DOHH2 (cell line): ENCODE measurements around the gene ZNF653.

Experiments used
- CTCF ChIP-seq: fragments of 200-600 bp; sonication (generic); IDR thresholded peaks from one replicate; pipeline ENCODE4 v1.5.1; 2014; ENCODE audit warnings: antibody characterized with exemption, mild to moderate bottlenecking, low read depth, low read length; ENCODE audit not compliant: poor library complexity, severe bottlenecking
- EZH2phosphoT487 ChIP-seq: fragments of 200-600 bp; sonication (generic); IDR thresholded peaks from 2 replicates; pipeline ENCODE4 v1.6.1; 2017; ENCODE audit warnings: borderline replicate concordance, mild to moderate bottlenecking, antibody characterized with exemption, low read length, moderate library complexity, mixed read lengths

GRCh38 chr19:11483366-11484111, 22.1 kb downstream of the ZNF653 start:
- TF ChIP-seq CTCF = no peak
- no peak for TF ChIP-seq EZH2phosphoT487
